Inflammatory macrophage (primary cell): Measurements from ENCODE around the gene TNNC2.
"Not testable (repeated sequence)": the region's sequence is repeated elsewhere in the genome, so short reads cannot be mapped to it uniquely, and the experiment has no call there.

Source experiments
- DNase-seq, 2 donors: peaks; one replicate each; pipeline ENCODE4 v3.0.0-alpha.2; 2020 to 2022

TNNC2 gene

DNA sequence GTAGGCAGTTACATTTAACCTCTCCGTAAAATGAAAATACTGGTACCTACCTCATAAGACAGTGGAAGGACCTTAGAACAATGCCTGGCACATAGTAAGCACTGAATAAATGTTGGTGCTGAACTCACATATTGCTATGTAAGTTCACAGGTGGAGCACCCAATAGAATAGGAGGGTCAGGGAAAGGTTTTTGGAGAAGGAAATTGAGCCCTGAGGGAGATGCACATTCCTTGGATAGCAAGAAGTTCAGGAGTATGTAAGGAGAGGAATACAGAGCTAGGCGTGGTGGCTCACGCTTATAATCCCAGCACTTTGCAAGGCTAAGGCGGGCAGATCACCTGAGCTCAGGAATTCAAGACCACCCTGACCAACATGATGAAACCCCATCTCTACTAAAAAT is 7.6 kb downstream of the TNNC2 start:
- DNase-seq: no peak

DNA sequence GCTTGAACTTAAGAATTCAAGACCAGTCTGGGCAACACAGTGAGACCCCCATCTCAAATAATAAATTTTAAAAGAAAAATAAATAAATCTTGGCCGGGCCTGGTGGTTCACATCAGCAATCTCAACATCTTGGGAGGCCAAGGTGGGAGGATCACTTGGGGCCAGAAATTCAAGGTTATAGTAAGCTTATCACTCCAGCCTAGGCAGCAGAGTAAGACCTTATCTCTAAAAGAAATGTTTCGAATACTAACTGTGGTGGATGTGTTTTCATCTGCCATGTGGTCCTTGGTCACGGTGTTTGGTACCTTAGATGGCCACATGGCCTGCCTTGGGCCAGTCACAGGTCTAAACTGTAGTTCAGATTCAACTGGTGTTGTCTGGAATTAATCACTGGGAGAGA is 8.9 kb downstream of the TNNC2 start:
- DNase-seq: no peak

DNA sequence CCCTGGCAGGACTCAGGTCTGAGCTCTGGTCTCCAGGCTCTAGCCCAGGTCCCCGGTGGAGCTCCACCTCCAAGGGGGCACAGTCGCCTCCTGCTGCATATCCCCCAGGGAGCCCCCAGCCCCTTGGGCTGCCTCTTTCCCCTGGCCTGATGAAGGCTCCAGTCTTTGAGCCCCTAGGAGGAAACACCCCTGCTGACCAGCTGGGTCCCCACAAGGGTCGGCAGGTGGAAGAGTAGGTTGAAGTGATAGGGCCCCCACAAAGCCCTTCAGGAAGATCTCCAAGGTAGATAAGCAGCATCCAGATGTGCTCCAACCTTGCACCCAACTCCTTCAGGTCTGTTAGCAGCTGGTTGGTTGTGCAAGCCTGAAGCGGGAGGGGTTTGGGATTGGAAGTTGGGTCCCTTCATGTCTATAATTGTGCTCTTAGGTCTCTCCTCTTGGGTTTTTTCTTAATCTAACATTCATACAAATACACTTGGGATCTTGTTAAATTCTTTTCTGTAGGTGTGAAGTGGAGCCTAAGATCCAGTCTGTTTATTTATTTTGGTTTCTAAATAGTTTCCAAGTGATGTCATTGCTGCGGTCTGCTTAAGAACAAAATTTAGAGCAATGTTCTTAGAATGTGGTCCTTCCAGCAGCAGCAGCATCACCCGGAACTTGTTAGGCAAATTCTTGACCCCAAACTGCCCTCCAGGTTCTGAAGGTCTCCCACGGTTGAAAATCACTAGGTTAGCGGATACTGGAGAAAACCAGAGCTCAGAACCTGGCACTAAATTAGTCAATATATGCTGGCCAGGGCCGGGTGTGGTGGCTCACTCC is 9.5 kb downstream of the TNNC2 start:
- DNase-seq: no peak

DNA sequence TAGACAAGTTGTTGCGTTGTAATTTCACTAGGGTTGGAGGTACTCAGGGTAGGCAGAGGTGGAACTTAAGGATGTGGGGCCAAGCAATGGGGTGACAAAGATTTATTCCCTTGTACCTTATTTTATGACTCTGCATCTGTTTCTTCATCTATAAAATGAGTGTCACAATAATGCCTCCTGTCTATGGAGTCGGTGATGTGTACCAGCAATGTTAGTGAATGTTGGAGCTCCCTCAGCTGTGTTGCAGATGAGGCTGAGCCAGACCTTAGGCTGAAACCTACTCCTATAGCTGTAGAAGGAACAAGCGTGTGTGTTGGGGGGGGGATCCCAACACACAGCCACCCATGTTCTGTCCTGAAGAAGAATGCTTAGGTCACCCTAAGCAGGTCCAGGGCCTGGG is 10.2 kb downstream of the TNNC2 start:
- DNase-seq: no peak

DNA sequence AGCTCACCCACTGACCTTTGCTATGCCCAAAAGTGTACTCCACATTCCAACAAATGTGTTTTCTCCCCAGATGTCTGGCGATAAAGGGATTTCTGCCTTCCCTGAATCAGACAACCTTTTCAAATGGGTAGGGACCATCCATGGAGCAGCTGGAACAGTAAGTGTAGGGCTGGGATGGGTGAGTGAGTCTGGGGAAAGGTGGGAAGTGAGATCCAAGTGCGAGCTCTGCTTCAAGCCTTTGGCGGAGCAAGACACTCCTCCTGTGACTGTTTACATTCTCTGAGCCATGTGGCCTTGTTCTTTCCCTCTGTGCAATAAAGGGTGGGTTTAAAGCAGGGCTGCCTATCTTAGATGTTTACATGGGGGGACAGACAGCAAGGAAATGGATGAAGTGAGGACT is 12.8 kb downstream of the TNNC2 start:
- no peak for DNase-seq

DNA sequence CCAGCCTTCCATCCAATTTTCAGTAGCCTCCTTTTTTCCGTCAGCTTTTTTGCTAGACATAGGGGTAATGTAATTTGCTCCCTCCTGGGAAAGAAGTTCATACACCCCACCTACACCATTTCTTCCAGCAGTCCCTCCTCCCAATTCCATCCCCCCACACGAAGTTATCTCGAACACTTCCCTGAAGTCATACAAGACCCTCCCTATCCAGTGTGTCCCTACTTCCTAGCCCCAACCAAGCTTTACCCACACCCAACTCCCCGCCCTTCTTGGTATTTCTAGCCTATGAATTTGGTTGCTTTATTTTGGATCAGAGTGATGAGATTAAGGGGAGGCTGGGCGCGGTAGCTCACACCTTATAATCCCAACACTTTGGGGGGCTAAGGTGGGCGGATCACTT is 13.6 kb downstream of the TNNC2 start:
- no peak for DNase-seq

DNA sequence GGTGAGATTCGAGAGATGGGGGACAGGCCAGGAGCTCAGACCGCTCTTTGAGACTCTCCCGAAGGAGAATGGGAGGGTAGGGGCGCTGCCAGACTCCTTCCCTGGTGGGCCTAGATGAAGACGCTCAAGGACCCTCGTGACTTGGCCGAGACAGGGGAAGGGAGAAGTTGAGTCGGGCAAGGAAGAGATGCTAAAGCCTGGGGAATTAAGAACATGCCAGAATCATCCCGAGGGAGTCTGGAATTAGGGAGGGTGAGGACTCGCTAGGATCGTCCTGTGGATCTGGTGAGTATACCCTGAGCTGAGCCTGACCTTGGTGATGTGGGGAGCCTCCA is 14.1 kb downstream of the TNNC2 start:
- DNase-seq: peak in 1 of 2 donors; percentile 5

DNA sequence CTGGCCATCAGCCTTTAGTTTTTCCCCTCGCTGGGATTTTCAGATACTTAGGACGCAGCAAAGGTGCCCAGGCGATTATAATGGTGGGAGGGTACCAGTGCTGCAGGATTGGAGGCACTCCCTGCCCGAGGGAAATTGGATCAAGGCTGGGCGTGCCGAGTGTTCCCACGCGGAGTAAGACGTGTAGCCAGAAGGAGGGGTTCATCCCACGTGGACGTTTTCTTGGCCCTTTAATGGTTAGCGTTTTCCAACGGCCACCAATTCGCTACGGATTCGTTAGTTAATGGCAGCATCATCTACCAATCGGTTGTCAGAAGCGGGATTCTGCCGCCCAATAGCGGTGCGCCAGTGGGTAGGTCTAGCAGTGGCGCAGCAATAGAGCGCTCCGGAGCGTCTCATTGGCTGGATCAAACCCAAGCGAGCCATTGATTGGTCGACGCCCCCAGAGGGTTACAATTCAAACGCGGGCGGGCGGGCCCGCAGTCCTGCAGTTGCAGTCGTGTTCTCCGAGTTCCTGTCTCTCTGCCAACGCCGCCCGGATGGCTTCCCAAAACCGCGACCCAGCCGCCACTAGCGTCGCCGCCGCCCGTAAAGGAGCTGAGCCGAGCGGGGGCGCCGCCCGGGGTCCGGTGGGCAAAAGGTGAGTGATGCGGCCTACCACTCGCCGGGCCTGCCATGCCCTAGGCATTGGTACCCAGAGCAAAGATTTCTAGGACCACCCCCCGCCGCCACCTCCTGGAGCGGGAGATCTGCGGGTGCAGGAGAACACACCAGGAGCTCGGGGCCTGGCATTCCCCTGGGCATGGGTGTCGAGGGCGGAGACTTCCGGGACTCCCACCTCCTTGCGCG is 14.7 kb downstream of the TNNC2 start, which contains the start of gene UBE2C:
Gene UBE2C, plus strand, starts transcription at position 488 of the 849 bp plus-strand sequence. Its CDS starts 52 bp downstream, at position 540.
- DNase-seq: peak; percentile 99 to 100

DNA sequence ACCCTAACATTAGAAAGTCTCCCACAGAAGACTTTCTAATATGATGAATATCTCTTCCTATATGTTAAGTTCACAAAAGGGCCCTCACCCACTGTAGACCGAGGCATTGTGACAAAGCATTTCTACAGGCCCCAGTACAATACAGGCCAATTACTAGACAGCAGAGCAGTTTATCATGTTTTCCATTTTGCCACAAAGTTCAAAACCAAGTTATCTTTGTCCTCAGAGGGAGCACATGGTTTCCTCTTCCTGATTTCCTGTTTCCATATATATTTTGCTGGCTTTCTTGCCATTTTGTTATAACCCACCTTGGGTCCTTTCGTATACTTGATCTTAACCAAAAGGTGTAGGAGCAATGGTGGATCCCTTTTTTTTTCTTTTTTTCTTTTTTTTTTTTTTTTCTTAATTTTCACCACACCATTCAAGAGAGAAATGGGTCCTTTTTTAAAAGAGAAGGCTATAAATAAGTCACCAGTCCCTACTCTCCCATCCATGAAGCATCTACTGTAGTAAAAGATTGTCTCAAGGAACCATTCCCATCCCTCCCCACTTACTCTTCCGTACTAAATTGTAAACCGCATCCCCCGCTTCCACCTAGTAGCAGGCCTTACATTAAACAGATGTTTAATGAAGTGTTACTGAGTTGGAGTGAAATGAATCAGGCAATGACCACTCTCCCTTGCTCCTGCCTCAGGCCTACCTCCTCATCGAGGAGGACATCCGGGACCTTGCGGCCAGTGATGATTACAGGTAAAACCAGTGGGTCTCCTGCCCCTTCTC is 16.7 kb downstream of the TNNC2 start:
- DNase-seq: no peak

DNA sequence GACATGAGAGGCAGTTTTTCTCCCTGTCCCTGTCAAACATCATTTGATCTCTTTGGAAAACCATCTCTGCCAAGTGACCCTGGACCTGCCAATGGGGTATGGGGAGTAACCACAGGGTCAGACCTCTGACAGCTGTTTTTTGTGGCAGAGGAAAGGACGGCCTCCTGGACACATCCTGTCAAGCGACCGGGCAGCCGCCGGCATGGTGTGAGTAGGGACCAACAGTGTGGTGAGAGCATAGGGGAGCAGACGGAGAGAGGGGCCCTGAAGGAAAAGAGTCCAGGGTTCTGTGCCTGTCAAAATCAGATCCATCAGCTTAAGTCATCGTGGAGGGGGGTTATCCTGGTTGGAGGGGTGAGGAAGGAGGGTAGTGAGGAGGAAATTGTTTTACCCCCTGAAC is 25.3 kb downstream of the TNNC2 start:
- no peak for DNase-seq

DNA sequence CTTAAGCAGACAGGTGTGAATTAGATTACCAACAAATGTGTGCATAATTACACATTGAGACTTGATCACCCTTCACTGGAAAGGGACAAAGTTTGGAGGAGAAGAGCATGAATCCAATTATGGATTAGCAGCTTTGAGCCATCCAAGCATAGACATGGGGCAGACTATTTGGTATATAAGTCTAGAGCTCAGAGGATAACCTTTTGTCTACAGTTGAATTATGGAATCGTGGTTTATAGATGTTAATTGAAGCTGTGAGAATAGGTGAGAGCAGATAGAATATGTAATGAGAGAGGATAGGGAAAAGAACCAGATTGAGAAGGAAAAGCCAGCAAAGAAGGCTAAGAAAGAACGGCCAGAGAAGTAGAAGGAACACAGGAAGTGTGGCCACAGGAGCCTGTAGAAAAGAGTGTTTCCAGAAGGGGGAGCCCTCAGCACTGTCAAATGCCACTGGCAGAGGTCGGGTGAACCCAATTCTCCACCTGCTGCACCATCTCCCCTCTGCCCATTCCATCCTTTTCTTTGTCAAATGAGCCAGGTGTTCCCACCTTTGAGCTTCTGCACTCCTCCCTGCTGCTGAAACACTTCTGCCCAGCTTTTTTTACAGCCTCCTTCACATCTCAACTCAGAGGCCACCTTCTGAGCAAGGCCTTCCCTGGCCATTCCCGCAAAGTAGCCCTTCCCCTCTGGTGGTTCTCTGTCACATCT is 28.0 kb downstream of the TNNC2 start:
- peak; percentile 56 to 65 for DNase-seq

DNA sequence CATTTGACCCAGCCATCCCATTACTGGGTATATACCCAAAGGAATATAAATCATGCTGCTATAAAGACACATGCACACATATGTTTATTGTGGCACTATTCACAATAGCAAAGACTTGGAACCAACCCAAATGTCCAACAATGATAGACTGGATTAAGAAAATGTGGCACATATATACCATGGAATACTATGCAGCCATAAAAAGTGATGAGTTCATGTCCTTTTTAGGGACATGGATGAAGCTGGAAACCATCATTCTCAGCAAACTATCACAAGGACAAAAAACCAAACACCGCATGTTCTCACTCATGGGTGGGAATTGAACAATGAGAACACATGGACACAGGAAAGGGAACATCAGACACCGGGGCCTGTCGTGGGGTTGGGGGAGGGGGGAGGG is 29.2 kb downstream of the TNNC2 start:
- not testable (repeated sequence) for DNase-seq

DNA sequence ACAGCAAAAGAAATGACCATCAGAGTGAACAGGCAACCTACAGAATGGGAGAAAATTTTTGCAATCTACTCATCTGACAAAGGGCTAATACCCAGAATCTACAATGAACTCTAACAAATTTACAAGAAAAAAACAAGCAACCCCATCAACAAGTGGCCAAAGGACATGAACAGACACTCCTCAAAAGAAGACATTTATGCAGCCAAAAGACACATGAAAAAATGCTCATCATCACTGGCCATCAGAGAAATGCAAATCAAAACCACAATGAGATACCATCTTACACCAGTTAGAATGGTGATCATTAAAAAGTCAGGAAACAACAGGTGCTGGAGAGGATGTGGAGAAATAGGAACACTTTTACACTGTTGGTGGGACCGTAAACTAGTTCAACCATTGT is 29.6 kb downstream of the TNNC2 start:
- not testable (repeated sequence) for DNase-seq

DNA sequence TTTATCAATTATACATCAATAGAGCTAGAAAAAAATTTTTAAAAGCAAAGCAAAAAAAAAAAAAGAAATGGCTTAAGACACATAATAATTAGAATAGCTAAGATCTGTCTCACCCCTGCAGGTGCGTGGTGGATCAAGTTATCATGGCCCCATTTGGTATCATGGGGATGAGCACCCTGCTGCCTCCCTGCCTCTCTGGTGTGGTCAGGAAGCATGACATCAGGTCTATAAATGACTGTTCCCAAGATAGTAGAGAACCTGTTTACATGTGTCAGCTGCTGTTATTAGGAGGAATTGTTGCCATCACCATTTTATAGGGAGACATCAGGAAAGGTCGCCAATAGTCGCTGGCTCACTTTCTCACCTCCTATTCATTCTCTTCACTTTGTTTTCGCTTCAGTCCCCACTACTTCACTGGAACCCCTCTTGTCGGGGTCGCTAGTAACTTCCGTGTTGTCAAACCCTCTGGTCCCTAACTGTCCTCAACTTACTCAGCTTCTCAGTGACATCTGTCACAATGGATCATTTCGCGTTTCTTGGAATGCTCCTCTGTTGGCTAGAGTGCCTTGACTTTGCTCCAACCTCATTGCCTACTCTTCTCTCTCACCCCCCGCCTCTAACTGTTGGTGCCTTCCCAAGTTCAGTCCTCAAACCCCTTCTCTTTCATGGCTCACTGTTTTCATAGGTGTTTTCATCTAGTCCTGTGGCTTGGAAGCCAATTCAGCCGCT is 30.6 kb downstream of the TNNC2 start:
- no peak for DNase-seq

DNA sequence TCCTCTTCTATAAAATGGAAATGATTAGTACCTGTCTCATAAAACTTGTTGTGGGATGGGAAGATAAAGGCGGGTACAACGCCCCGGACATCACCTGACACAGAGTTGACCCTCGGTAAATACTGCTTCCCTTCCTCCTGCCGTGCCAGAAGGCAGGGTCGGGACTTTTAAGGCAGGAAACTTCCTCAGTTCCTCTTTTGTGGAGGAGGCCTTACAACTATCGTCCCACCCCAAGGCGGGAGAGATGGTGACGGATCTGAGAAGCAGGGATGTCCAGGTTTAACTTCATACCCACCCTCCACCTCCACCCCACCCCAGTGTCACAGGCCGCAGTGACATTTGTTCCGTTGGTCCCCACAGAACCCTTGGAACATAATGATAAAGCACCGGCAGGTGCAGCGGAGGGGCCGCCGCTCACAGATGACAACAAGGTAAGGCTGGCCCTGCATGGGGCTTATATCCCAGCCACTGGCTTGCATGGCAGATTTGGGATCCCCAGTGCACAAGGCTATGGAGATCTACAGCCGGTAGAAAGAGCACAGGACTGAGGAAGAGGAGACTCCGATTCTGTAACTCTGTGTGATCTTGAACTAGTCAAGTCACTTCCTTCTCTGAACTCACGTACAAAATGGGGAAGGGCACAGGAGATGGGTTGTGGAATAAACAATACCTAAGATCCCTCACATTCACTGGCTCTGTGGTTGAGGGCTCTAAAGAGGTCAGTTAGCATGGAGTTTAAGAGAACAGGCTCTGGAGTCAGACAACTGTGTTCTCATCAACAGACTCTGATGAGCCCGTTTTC is 34.6 kb downstream of the TNNC2 start:
- peak; percentile 81 to 84 for DNase-seq

DNA sequence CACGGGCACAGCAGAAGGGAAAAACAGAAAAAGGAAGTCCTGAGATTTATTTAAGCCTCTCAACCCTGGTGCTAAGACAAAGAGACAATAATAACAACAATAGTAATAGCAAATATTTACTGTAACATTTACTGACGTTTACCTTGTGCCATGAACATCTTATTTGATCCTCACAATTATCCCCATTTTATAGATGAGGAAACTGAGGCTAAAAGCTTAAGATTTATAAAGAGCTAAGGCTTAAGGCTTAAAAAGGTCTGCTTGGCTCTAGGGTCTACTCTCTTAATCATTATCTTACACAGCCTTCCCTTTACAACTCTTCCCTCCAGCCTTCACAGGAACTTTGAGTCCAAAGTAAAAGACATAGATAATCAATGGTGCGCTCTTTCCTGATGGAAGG is 38.8 kb downstream of the TNNC2 start:
- peak in 1 of 2 donors; percentile 23 for DNase-seq

DNA sequence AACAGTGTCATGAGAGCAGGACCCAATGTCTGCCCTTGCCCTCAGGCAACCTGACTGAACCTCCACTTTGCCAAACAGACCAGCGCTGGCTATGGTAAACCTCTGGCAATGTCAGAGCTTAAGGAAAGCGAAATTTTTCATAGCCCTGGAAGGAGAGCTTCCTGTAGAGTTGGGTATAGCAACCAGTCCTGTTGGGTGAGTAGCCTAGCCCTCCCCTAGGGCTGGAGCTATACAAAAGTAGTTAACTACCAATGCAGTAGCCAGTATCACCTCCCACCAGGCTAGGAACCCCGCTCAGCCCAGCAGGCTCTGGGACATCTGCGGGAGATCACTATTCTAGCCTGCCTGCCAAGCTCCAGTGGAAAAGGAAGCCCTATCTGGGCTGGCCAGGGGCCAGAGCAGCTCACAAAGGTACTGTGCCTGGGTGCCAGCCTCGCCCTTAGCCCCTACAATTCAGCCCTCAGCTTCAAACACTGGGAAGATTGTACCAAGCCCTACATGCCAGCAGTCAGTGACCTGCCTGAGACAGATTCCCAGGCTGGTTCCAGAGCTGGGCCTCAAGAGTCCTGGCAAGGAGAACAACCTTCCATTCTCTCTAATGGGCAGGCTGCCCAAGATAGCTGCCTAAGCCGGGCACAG is 43.3 kb downstream of the TNNC2 start:
- DNase-seq: no peak

DNA sequence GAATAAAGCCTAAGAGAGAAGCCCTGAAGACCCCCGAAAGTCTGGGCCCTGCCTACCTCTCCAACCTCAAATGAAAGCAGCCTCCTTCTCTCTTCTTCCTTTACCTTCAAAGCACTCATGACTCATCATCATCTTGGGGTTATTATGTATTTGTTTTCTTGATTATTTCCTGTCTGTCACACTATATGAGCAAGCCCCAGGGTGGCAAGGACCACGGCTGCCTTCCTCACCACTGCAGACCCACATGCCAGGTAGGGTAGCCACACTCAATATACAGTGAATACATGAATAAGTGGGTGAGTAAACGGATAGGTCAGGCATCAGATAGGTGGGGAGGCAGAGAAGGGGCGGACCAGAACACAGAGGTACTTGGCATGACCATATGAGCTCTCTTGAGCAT is 44.2 kb downstream of the TNNC2 start:
- no peak for DNase-seq

DNA sequence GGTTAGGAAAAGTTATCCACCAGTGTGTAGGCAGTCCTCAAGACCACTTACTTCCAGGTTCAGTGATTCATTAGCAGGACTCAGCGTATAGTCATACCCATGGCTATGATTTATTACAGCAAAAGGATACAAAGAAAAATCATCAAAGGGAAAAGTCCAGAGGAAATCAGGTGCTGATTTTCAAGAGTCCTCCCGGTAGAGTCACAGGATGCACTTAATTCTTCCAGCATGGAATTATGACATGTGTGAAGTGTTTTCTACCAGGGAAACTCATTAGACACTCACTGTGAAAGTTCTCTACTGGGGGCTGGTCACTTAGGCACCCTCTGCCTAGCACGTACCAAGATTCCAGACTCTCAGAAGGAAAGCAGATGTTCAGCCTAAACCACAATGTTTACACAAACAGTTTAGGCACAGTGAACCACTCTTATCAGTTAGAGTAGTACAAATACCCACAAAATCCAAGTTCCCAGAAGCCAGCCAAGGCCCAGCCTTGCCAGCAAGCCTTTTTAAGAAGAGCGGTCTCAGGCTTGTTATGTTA is 45.7 kb downstream of the TNNC2 start:
- no peak for DNase-seq

DNA sequence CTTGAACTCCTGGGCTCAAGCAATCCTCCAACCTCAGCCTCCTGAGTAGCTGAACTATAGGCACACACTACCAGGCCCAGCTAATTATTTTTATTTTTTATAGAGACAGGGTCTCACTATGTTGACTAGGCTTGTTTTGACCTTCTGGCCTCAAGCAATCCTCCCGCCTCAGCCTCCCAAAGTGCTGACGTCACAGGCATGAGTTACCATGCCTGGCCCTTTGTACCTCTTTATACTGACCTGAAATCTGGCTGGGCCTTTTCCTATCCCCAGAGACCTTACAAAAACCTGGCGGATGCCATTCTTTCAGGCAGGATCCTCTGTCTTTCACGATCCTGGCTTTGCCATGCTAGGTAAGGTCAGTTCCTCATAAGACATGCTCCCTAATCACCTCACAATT is 47.0 kb downstream of the TNNC2 start:
- no peak for DNase-seq
